ENCODE results near the gene NDUFAF5. TPM values are rescaled to one million over a fixed set of nuclear protein-coding genes. Genes with fewer than 3 reads are reported as not detected.
"Not testable (repeated sequence)": the region's sequence is repeated elsewhere in the genome, so short reads cannot be mapped to it uniquely, and the experiment has no call there.

Gene NDUFAF5, protein sequence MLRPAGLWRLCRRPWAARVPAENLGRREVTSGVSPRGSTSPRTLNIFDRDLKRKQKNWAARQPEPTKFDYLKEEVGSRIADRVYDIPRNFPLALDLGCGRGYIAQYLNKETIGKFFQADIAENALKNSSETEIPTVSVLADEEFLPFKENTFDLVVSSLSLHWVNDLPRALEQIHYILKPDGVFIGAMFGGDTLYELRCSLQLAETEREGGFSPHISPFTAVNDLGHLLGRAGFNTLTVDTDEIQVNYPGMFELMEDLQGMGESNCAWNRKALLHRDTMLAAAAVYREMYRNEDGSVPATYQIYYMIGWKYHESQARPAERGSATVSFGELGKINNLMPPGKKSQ
- 10 to 100 TPM; 21.0 to 33.1 (median 30.5) TPM for polyA plus RNA-seq (ENCODE audit: insufficient read length in 4 of 4)

DNA sequence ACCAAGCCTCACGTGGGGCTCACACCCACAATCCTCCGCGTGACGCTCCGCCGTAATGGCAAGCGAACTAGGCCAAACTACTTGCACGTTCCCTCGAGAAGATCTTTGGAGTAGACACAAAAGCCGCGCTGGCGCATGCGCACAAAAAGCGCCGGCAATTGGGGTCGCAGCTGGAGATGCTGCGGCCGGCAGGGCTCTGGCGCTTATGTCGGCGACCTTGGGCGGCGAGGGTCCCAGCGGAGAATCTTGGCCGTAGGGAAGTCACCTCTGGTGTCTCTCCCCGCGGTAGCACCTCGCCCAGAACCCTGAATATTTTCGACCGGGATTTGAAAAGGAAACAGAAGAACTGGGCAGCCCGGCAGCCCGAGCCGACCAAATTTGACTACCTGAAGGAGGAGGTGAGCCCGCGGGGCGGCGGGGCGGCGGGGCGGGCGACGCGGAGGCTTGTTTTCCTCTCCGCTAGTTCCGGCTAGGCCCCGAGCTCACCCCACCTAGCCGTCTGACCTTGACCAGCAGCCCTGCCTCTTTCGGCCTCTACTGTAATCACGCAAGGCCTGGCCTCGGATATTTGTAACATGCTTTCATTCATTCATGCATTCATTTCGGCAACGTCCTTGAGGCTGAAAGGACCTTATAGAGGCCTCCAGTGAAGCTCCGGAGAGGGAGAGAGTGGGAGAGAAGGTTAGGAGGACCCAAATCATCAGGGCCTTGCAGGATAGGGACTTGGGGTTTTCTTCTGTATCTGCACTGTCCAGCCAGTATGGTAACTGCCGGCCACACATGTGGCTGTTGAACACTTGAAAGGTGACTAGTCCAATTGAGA is at the start of gene NDUFAF5, which contains the start of gene ESF1:
TSS of gene NDUFAF5 (plus strand) at position 136 of the 823 bp plus-strand sequence. CDS start at position 177, 41 bp downstream.
TSS of gene ESF1 (minus strand) at position 27 of the 823 bp plus-strand sequence. CDS start 1,779 bp downstream, outside the sequence.
- peak; percentile 88 to 94 (median 92) for DNase-seq (ENCODE audit: low read depth in 4 of 4, low spot score in 3 of 4)

DNA sequence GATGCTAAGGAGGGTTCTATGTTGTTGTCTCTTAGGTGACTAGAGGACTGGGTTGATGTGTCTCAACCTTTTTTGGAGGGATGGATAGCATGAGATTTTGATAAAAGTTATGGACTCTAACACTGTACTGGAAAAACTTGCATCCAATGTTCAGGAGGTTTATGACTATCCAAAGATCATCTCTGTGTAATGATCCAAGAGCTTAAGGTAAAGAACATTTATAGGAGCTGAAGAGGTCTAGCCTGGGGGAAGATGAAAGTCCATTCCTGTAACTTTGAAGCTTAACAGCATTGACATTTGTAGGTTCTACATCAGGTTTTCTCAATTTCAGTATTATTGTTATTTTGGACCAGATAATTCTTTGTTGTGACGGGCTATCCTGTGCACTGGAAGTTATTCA is 49.0 kb upstream of the NDUFAF5 start:
- DNase-seq (ENCODE audit: low read depth in 4 of 4, low spot score in 3 of 4) = no peak

DNA sequence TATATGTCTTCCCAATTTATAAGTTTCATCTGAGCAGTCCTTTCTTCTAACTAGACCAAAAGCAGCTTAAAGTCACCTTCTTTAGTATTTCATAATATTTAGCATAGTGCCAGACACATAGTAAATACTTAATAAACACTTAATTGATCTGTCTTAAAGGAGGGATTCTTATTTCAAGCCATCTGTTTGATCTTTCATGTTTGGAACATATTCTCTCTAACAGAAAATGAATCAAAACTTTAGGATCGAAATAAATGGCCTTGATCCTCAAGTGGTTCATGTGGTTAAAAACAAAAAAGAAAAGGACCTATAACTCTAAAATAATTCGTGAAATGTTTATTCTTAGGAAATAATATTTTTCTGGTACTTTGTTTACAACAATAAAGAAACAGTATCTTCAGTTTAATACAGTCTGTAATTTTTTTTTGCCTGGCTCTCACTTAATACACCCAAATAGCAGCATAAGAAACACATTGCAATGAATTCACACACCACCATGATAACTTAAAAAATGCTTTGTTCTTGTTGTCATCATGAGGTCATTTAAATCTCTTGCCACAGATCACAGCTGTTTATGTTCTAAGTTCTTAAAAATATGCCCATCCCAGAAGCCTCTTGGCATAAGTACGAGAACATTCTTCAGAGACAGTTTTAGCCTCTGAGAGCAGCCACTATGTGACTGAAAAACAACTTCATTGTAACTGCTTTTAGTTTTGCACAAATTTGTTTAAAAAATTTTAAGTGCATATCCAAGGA is 48.2 kb upstream of the NDUFAF5 start:
- no peak for DNase-seq (ENCODE audit: low read depth in 4 of 4, low spot score in 3 of 4)

DNA sequence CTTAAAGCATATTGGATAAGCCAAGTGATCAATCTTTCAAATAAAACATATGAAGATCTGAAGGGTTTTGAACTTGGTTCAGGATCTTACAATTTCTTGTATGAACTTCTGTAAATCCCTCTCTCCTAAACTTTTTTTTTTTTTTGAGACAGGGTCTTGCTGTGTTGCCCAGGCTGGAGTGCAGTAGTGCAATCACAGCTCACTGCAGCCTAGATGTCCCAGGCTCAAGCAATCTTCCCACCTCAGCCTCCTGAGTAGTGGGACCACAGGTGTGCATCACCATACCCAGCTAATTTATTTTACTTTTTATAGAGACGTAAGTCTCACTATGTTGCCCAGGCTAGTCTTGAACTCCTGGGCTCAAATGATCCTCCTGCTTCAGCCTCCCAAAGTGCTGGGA is 46.6 kb upstream of the NDUFAF5 start:
- not testable (repeated sequence) for DNase-seq (ENCODE audit: low read depth in 4 of 4, low spot score in 3 of 4)

DNA sequence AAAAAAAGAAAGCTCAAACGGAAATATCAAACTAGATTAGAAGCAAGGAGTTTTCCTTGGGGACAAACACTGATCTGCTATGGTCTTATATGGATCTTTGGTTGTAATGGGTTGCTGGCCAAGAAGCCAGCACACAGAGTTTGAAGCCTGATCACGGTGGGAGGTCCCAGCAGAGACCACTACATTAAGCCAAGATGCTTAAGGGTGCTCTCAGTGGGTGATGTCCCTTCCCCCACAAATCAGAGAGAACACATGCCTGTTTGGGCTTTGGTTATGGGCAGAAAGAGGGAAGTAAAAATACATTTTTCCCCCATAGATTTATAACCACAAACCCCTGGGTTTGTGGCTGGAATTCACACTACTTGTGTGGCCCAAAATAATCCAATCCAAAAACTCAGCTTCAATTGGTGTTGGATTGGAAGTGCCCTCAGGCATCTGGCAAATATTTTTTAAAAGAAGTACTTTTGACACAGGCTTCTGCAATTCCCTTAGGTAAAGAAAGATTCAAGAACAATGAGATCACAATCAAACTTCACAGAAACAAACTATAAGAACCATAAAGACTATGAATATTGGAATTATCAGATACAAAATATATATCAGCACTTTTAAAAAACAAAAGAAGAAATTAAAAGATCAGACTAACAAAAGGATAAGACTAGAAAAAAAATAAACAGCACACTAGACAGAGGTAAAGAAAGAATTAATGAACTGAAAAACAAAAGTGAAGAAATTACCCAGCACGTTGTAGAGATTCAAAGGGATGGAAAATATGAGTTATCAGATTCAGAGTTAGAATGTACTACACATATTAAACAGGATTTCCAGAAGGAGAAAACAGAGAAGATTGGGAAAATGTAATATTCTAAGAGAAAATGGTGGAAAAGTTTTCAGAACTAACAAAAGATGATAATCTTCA is 44.8 kb upstream of the NDUFAF5 start:
- no peak for DNase-seq (ENCODE audit: low read depth in 4 of 4, low spot score in 3 of 4)

DNA sequence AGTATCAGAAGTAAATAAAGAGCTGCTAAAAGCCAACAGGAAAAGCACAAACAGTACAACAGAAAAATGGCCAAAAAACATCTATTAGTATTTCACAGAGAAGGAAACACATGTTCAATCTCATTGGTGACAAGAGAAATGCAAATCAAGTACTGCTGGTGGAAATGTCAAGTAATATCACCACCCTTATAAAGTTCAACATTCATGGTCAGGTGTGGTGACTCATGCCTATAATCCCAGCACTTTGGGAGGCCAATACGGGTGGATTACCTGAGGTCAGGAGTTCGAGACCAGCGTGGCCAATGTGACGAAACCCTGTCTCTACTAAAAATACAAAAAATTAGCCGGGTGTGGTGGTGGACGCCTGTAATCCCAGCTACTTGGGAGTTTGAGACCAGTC is 42.9 kb upstream of the NDUFAF5 start:
- no peak for DNase-seq (ENCODE audit: low read depth in 4 of 4, low spot score in 3 of 4)

DNA sequence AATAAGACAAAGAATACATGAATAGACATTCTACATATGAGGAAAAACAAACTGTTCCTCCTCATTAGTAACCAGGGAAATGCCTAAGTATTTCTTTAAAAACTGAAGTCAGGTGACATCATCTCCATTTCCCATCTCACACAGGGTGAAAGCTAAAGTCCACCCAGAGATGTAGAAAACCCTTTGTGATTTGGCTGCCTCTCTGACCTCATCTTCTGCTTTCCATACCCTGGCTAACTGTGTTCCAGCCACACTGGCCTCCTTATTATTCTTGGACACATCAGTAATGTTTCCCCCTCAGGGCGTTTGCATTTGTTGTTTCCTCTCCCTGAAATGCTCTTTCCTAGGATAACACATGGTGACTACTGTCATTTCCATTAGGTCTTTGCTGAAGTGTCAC is 40.5 kb upstream of the NDUFAF5 start:
- DNase-seq (ENCODE audit: low read depth in 4 of 4, low spot score in 3 of 4) = no peak

DNA sequence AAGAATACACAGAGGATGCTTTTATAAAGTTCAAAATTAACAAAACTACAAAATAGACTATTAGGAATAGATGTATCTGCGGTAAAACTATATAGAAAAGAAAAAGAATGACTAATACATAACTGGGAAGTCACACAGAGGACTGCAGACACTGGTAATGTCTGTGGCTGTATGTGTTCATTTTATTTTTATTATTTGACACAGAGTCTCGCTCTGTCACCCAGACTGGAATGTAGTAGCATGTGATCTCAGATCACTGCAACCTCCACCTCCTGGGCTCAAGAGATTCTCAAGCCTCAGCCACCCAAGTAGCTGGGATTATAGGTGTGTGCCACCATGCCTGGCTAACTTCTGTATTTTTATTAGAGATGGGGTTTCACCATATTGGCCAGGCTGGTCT is 39.0 kb upstream of the NDUFAF5 start:
- DNase-seq (ENCODE audit: low read depth in 4 of 4, low spot score in 3 of 4) = no peak

DNA sequence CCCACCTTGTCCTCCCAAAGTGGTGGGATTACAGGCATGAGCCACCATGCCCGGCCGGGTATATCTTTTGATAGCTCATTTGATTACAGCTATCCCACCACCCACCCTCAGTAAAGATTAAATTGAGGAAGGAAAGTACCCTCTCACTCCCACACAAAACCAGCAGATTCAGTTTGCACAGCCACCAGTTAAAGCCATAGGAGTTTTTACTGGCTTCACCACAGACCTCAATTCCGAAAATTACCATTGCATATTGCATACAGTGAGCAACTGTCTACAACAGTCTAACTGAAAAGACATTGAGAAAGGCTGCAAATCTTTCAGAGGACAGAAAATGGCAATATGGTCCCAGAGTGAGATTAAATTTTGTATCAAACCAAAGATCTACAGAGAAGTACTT is 35.0 kb upstream of the NDUFAF5 start:
- DNase-seq (ENCODE audit: low read depth in 4 of 4, low spot score in 3 of 4) = no peak

DNA sequence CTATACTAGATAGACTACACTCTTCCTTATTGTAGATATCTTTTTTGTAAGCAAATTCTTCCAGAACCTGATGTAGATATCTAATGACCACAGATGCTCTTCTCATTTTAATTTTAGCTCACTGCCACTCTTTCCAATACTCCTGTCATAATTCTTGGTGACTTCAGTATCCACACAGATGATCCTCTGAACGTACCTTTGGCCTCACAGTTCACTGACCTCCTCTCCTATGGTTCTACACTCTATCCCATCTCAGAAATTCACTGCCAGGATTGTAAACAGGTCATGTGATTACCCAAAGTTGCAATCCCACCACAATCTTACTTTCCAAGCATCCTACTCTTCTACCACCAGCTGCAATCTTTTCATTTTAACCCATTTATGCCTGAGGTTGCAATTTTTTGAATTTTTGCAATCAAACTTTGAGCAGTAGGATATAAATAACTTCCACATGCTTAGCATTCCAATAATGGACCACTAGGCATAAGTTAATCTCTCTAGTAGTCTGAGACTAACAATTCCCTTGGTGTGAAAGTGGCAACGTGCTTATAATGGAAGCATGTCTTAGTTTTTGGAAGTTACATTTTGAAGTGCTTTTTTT is 31.3 kb upstream of the NDUFAF5 start:
- DNase-seq (ENCODE audit: low read depth in 4 of 4, low spot score in 3 of 4) = no peak

DNA sequence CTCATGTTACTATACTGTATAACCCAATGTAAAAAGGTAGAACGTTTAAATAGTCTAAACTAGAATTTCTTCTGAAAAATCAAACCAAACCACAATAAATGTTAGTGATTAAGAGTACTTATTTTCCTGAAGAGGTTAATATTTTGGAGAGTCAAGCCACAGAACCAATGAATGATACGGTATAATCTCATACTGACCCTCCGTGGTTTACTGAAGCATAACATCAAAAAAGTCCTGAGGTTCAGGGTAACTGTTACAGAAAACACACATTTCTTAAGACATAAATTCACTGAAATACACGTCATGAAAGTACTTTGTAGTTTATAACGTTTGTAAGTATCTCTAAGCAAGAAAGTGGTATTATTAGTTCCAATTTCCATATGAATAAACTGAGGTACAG is 29.0 kb upstream of the NDUFAF5 start:
- DNase-seq (ENCODE audit: low read depth in 4 of 4, low spot score in 3 of 4) = no peak

DNA sequence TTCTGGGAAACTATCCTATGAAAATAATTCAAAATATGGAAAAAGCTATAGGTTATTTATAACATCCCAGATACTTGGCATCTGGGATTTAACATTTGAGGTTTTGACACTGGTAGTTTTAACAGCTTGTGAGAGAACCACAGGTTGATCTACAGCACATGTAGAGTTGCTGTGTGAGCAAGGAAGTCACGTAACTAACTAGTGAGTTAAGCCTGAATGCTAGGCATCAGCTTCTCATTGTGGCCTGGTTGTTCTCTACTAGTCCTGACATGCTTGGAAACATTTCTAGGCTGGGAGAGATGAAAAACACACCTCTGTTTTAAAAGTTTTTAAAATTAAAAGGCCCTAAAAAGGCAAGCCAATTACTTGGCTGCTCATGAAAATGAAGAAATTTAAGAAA is 28.3 kb upstream of the NDUFAF5 start:
- DNase-seq (ENCODE audit: low read depth in 4 of 4, low spot score in 3 of 4) = no peak

DNA sequence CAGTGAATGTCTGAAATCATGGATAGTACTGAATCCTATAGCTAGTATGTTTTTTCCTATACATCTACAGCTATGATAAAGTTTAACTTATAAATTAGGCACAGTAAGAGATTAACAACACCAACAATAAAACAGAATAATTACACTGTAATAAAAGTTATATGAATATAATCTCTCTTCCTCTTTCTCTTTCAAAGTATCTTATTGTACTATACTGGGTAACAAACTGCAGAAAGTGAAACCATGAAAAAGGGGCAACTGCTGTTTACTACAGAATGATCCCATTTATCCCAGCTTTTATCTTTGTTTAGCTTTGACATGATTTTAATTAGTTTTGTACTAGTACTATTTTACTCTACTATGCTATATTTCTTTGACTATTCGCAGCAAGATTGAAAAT is 25.9 kb upstream of the NDUFAF5 start:
- no peak for DNase-seq (ENCODE audit: low read depth in 4 of 4, low spot score in 3 of 4)

DNA sequence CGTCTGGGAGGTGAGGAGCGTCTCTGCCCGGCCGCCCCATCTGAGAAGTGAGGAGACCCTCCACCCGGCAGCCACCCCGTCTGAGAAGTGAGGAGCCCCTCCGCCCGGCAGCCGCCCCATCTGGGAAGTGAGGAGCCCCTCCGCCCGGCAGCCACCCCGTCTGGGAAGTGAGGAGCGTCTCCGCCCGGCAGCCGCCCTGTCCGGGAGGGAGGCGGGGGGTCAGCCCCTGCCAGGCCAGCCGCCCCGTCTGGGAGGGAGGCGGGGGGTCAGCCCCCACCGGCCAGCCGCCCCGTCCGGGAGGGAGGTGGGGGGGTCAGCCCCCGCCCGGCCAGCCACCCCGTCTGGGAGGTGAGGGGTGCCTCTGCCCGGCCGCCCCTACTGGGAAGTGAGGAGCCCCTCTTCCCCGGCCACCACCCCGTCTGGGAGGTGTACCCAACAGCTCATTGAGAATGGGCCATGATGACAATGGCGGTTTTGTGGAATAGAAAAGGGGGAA is 24.3 kb upstream of the NDUFAF5 start:
- DNase-seq (ENCODE audit: low read depth in 4 of 4, low spot score in 3 of 4) = not testable (repeated sequence)

DNA sequence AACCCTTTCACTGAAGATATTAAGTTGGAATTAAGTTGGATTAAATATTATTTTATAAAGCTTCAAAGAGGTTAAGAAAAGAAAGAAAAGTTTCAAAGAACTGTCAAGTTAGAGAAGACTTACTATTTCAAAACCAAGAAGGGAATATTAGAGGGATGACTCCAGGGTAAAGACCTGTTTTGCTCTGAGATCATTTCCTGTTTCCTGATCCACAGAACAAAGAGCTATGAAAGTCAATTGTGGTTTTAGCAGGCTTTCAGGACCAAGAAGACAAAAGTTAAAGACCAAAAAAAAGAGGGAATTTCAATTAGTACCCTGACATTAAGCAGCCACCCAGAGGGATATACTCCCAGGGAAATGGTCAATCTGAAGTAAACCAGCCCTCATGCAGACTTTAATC is 19.5 kb upstream of the NDUFAF5 start:
- DNase-seq (ENCODE audit: low read depth in 4 of 4, low spot score in 3 of 4) = no peak

DNA sequence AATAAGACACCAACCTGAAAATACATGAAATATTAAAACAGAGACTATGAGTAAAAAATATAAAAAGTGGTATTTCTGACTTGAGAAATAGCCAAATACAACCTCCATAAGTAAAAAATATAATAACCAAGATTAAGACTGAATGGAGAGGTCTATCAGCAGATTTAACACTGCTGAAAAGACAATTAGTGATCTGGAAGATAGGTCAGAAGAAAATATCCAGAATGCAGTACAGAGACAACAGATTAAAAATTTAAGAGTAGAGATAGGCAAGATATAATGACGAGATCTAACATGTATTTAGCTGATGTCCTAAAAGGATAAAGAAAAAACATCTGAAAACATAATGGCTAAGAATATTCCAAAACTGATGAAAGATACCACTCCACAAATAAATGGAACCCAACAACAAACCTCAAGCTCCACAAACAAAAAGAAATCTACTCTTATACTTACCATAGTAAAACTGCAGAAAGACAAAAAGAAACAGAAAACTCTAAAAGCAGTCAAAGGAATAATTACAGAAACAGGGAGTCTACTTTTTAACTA is 18.9 kb upstream of the NDUFAF5 start:
- no peak for DNase-seq (ENCODE audit: low read depth in 4 of 4, low spot score in 3 of 4)

DNA sequence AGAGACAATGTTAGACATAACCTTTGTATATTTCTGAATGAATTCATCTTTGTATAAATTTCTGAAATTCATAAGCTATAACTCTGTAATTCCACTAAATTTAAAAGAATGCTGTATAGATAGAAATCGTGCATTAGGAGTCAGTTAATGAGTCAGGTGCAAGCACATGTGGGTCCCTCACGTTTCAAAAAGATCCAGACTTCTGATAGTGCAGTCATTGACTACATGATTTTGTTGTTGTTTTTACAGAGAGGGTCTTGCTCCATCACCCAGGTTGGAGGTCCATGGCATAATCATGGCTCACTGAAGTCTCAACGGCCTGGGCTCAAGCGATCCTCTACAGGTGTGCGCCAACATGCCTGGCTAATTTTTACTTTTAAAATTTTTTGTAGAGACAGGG is 14.7 kb upstream of the NDUFAF5 start:
- no peak for DNase-seq (ENCODE audit: low read depth in 4 of 4, low spot score in 3 of 4)

DNA sequence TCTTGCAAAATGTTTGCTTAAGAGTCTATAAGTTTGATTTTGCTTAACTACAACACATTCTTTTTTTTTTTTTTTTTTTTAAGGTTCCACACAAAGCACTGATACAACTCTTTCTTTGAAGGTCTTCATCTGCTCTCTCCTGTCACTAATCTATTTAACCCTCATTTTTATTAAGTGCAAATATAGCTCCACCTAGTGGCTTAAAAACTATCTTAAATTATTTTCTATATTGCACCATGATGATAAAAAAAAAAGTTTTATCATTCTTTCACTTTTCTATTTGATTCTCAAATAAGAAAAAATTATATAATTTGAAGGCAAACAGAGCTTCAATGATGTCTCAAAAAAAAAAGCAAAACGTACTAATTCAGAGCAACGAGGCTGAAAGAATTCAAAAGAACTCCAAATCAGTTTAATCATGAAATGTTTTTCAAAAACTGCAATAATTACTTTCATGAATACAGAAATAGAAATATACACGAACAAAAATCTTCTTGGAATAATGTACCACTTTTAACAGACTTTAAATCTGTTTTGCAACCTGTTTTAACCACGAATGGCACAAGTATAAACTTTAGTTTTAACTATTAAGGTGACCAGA is 12.9 kb upstream of the NDUFAF5 start:
- DNase-seq (ENCODE audit: low read depth in 4 of 4, low spot score in 3 of 4) = no peak

DNA sequence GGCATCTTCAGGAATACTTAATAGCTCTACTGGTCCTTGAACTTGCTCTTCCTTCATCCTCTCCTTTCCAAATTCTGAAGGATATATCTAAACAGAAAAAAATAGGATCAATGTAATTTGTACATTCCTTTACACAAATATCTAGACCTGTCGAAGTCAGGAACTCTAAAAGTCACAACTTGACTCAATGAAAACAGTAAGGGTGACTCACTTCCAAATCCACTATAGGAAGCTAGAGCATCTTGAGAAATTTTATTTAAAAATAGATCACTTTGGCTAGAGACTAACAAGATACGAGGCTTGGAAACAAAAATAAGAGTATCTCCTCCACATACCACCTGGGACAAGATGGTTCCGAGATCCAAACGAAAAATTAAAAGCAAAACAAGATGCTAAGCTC is 12.3 kb upstream of the NDUFAF5 start:
- no peak for DNase-seq (ENCODE audit: low read depth in 4 of 4, low spot score in 3 of 4)

All from left renal pelvis (tissue), 4 donors.